WTC11 (cell line): Measurements from ENCODE around the gene AFAP1L2.

Source experiments
- CREM ChIP-seq: sonication (generic); formaldehyde crosslinking; IDR thresholded peaks from 2 replicates; pipeline ENCODE4 v1.8.1; 2022; ENCODE audit warnings: mild to moderate bottlenecking, missing genetic modification reagents, moderate library complexity
- TF ChIP-seq, protein P1 (sequence below): sonication (generic); formaldehyde crosslinking; IDR thresholded peaks from 2 replicates; pipeline ENCODE4 v1.8.0; 2023; ENCODE audit warnings: missing genetic modification reagents, mild to moderate bottlenecking, borderline replicate concordance

GRCh38 chr10:114316744-114317143 lies 87.6 kb downstream of the AFAP1L2 start:
- no peak for TF ChIP-seq CREM
- TF ChIP-seq, protein P1, sequence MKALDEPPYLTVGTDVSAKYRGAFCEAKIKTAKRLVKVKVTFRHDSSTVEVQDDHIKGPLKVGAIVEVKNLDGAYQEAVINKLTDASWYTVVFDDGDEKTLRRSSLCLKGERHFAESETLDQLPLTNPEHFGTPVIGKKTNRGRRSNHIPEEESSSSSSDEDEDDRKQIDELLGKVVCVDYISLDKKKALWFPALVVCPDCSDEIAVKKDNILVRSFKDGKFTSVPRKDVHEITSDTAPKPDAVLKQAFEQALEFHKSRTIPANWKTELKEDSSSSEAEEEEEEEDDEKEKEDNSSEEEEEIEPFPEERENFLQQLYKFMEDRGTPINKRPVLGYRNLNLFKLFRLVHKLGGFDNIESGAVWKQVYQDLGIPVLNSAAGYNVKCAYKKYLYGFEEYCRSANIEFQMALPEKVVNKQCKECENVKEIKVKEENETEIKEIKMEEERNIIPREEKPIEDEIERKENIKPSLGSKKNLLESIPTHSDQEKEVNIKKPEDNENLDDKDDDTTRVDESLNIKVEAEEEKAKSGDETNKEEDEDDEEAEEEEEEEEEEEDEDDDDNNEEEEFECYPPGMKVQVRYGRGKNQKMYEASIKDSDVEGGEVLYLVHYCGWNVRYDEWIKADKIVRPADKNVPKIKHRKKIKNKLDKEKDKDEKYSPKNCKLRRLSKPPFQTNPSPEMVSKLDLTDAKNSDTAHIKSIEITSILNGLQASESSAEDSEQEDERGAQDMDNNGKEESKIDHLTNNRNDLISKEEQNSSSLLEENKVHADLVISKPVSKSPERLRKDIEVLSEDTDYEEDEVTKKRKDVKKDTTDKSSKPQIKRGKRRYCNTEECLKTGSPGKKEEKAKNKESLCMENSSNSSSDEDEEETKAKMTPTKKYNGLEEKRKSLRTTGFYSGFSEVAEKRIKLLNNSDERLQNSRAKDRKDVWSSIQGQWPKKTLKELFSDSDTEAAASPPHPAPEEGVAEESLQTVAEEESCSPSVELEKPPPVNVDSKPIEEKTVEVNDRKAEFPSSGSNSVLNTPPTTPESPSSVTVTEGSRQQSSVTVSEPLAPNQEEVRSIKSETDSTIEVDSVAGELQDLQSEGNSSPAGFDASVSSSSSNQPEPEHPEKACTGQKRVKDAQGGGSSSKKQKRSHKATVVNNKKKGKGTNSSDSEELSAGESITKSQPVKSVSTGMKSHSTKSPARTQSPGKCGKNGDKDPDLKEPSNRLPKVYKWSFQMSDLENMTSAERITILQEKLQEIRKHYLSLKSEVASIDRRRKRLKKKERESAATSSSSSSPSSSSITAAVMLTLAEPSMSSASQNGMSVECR (CRISPR knock-in tag) = no peak
